ENCODE measurements around the gene ABCC4.

The ABCC4 gene

GRCh38 chr13:95301183-95301967, at the start of gene ABCC4:
ABCC4 (minus strand) TSS chr13:95301451; CDS start chr13:95301314, 137 bp downstream.
- peak; percentile 26 for DNase-seq

GRCh38 chr13:95349267-95349666, 48.0 kb upstream of the ABCC4 start:
- no peak for DNase-seq

- DNase-seq = no peak
Measured at GRCh38 chr13:95343944-95344343, 42.7 kb upstream of the ABCC4 start.

GRCh38 chr13:95341441-95341840, 40.2 kb upstream of the ABCC4 start:
- DNase-seq = no peak

GRCh38 chr13:95338905-95339304, 37.7 kb upstream of the ABCC4 start:
- DNase-seq = no peak

- DNase-seq = no peak
Measured at GRCh38 chr13:95337597-95337996, 36.3 kb upstream of the ABCC4 start.

GRCh38 chr13:95335667-95336066, 34.4 kb upstream of the ABCC4 start:
- DNase-seq = no peak

GRCh38 chr13:95328386-95328785, 27.1 kb upstream of the ABCC4 start:
- DNase-seq = no peak

- no peak for DNase-seq
Measured at GRCh38 chr13:95327190-95327589, 25.9 kb upstream of the ABCC4 start.

GRCh38 chr13:95326695-95327094, 25.4 kb upstream of the ABCC4 start:
- DNase-seq = no peak

GRCh38 chr13:95325485-95325884, 24.2 kb upstream of the ABCC4 start:
- DNase-seq = no peak

GRCh38 chr13:95323930-95324662, 22.8 kb upstream of the ABCC4 start:
- no peak for DNase-seq

GRCh38 chr13:95319551-95320274, 18.5 kb upstream of the ABCC4 start:
- DNase-seq = no peak

- DNase-seq = no peak
Measured at GRCh38 chr13:95317039-95317989, 16.1 kb upstream of the ABCC4 start.

- DNase-seq = no peak
Measured at GRCh38 chr13:95315752-95316151, 14.5 kb upstream of the ABCC4 start.

- DNase-seq = no peak
Measured at GRCh38 chr13:95307507-95307906, 6.3 kb upstream of the ABCC4 start.

- DNase-seq = no peak
Measured at GRCh38 chr13:95304453-95304852, 3.2 kb upstream of the ABCC4 start.

- DNase-seq = no peak
Measured at GRCh38 chr13:95301968-95302393, 730 bp upstream of the ABCC4 start.

GRCh38 chr13:95300625-95301182, 547 bp downstream of the ABCC4 start:
- no peak for DNase-seq

- DNase-seq = no peak
Measured at GRCh38 chr13:95298971-95299621, 2.2 kb downstream of the ABCC4 start.

GRCh38 chr13:95298169-95298965, 2.9 kb downstream of the ABCC4 start:
- no peak for DNase-seq

All from NCI-H446 treated with DMSO at 0.1 percent for 48 hours (cell line).